Activated T-helper 1 cell treated with Interleukin-2 at 50 U/mL for 16 hours (primary cell): ENCODE data around the gene VWA3B.
"Not testable (repeated sequence)": the region's sequence is repeated elsewhere in the genome, so short reads cannot be mapped to it uniquely, and the experiment has no call there.

Experiments used
- DNase-seq: peaks from one replicate; pipeline ENCODE4 v3.0.0-alpha.2; 2020; ENCODE audit warnings: low read depth

VWA3B gene

GRCh38 chr2:98088261-98088660, 1.3 kb downstream of the VWA3B start:
- no peak for DNase-seq

DNA sequence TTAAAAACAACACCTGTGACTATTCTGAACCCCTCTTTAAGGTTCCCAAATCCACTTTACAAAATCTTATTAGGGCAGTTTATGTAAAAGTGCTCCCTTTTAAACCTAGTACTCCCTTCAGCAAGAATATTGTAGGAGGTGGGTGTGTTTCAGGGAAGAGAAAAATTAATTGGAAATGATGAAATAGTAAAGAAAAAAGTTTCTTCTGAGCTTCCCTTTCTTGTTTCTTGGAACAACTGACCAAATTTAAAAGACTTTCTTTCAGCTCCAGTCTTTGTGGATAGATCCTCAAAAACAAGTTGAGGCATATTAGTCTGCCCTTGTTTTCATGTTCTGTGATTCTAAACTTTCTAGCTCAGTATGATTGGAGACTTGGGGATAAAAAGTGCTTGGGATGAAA, 3.0 kb downstream of the VWA3B start:
- no peak for DNase-seq

- no peak for DNase-seq
Measured at GRCh38 chr2:98090951-98091350, 4.0 kb downstream of the VWA3B start.

DNA sequence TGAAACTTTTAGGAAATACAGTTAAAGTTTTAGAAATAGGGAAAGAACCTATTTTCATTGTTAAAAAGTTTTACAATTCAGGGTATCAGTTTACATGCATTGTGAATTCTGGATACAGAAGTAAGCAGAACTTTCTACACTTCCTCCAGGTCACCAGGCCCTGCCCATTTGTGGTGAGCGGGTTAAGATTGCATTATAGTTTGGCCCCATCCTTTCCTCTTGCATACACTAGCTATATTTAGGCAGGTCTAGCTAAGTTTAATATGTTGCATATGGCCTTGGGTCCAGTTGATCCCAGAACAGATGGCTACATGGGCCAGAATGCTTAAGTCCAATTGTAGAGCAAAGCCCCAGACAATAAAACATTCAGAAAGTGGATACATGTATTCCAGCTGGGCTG, 4.8 kb downstream of the VWA3B start:
- no peak for DNase-seq

- DNase-seq, result no peak
Measured at GRCh38 chr2:98093146-98093545, 6.2 kb downstream of the VWA3B start.

- no peak for DNase-seq
Measured at GRCh38 chr2:98093611-98094010, 6.6 kb downstream of the VWA3B start.

DNA sequence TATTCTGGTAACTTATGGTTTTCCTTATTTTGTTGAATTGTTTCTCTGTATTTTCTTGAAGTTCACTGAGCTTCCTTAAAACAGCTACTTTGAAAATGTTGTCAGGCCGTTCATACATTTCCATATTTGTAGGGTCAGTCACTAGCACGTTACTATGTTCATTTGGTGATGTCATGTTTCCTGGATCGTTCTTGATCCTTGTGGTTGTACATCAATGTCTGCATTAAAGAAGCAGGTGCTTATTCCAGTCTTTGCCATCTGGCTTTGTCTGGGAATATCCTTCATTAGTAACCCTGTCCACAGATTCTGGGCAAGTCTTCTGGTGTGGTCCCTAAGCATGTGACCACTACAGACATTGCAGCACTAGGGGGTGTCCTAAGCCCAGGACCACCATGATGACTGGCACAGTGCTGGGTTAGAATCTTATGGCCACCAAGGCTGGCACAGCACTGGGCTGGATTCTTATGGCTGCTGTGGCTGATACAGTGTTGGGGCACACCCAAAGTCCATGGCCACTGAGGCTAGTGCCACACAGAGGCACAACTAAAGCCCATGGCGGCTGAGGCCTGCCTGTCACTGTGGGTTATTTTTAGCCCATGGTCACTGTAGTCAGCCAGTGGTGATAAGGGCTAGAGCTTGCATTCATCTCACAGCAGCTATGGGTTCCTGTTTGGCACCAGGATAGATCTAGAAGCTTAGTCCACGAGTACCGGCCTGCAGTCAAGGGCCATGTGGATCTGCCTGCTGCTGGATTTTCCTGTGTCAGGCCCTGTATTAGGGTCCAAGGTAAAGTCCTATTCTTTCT, 13.2 kb downstream of the VWA3B start:
- no peak for DNase-seq

DNA sequence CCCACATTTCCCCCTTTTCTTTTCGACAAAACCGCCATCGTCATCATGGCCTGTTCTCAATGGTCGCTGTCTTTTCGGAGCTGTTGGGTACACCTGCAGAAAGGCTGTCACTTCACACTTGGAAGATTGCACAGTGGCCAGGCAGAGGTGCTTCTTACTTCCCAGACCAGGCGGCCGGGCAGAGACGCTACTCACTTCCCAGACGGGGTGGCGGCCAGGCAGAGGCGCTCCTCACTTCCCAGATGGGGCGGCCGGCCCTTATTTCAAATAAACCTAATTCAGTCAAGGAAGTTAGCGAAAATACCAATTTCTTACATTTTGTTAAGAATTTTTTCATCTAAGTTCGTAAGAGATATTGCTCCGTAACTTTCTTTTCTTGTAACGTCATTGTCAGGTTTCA, 15.3 kb downstream of the VWA3B start:
- not testable (repeated sequence) for DNase-seq

DNA sequence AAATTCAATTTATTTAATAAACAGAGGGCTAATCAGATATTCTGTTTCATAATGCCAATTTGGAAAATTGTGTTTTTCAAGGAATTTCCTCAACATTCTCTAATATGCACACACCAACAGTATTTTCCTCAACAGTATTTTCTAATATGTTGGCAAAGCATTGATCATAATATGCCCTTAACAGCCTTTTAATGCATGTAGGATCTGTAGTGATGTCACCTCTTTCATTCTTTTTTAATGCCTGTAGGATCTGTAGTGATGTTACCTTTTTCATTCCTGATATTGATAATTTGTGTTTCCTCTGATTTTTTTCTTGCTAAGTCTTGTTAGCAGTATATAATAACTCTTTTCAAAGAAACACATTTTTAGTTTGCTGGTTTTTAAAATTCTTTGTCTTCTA, 15.9 kb downstream of the VWA3B start:
- DNase-seq, result no peak

GRCh38 chr2:98108110-98108509, 21.1 kb downstream of the VWA3B start:
- no peak for DNase-seq

- DNase-seq, result no peak
Measured at GRCh38 chr2:98110741-98111140, 23.8 kb downstream of the VWA3B start.

DNA sequence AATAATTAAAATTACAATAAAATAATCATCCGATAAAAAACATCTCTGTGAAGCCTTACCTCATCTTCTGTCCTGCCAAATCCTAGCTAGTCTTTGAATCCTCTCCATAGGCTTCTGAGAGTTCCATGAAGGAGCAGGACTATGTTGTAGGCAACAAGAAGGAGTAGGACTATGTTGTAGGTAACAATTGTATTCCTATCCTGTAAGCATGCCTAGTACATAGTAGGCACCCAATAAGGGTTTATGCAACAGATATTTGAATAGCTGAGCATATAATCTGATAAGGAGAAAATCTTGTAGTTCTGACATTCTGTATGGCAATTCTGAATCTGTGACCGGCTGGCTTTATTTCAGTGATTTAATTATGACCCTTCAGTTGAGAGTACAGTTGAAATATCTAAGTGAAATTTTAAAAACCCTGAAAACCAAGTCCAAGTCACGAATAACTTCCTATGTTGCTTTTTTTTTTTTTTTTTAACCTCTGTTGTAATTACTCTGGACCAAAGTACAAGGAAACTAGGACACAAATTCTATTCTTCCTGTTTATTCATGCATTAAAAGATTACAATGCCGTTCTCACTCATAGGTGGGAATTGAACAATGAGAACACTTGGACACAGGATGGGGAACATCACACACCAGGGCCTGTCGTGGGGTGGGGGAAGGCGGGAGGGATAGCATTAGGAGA, 27.8 kb downstream of the VWA3B start:
- DNase-seq, result no peak

DNA sequence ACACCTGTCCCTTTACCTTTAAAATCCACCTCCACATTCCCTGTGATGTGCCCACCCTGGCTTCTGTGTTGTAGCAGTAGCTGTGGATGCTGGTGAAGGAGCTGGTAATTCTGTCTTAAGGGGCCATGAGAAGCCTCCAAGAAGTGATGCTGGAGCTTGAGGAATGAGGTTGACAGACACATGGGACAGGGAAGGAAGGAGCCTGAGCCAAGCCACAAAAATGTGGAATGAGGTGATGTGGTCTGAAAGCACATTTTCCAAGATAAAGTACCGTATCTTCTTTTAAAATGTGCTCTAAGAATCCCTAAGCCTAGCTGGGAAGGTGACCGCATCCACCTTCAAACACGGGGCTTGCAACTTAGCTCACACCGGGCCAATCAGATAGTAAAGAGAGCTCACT, 31.2 kb downstream of the VWA3B start:
- no peak for DNase-seq

GRCh38 chr2:98118852-98119251, 31.9 kb downstream of the VWA3B start:
- no peak for DNase-seq

GRCh38 chr2:98121149-98121548, 34.2 kb downstream of the VWA3B start:
- DNase-seq, result no peak

- no peak for DNase-seq
Measured at GRCh38 chr2:98122524-98122923, 35.6 kb downstream of the VWA3B start.

DNA sequence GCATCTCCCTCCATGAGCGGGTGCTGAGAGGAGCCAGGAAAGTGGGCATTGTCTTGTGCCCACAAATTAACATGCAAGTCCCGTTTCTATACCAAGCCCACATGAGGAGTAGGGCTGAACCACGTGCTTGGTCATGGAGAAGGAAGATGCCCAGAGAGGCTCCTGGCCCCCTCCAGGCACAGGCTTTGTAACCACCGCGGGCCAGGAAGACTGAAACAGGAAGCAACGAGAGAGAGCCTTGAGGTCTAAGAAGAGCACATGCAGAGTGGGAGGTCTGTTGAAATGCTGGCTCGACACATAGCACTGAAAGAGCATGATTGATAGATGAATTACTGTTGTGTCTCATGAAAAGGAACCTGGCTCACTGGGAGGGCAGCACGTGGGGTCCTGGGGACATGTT, 36.3 kb downstream of the VWA3B start:
- no peak for DNase-seq

GRCh38 chr2:98126061-98126460, 39.1 kb downstream of the VWA3B start:
- no peak for DNase-seq

- DNase-seq, result no peak
Measured at GRCh38 chr2:98127229-98127989, 40.4 kb downstream of the VWA3B start.

- DNase-seq, result no peak
Measured at GRCh38 chr2:98128556-98129109, 41.7 kb downstream of the VWA3B start.

GRCh38 chr2:98130073-98130472, 43.1 kb downstream of the VWA3B start:
- not testable (repeated sequence) for DNase-seq

GRCh38 chr2:98134172-98135005, 47.4 kb downstream of the VWA3B start:
- DNase-seq, result no peak
